Measurements from ENCODE around the gene LRMDA. TPM values are rescaled to one million over a fixed set of nuclear protein-coding genes. Genes with fewer than 3 reads are reported as not detected.

The LRMDA gene
- total RNA-seq, 1 donor: under 0.01 TPM

GRCh38 chr10:75436896-75437295 lies 5.5 kb downstream of the LRMDA start:
- DNase-seq (ENCODE audit: low read depth): no peak
- H3K4me3 ChIP-seq (ENCODE audit: low read depth, low read length): no peak overlapping the region
- TF ChIP-seq, protein P1, sequence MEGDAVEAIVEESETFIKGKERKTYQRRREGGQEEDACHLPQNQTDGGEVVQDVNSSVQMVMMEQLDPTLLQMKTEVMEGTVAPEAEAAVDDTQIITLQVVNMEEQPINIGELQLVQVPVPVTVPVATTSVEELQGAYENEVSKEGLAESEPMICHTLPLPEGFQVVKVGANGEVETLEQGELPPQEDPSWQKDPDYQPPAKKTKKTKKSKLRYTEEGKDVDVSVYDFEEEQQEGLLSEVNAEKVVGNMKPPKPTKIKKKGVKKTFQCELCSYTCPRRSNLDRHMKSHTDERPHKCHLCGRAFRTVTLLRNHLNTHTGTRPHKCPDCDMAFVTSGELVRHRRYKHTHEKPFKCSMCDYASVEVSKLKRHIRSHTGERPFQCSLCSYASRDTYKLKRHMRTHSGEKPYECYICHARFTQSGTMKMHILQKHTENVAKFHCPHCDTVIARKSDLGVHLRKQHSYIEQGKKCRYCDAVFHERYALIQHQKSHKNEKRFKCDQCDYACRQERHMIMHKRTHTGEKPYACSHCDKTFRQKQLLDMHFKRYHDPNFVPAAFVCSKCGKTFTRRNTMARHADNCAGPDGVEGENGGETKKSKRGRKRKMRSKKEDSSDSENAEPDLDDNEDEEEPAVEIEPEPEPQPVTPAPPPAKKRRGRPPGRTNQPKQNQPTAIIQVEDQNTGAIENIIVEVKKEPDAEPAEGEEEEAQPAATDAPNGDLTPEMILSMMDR (IDR thresholded peaks at IDR 0.05; ENCODE audit: insufficient read depth, low read depth, low read length): no peak

DNA sequence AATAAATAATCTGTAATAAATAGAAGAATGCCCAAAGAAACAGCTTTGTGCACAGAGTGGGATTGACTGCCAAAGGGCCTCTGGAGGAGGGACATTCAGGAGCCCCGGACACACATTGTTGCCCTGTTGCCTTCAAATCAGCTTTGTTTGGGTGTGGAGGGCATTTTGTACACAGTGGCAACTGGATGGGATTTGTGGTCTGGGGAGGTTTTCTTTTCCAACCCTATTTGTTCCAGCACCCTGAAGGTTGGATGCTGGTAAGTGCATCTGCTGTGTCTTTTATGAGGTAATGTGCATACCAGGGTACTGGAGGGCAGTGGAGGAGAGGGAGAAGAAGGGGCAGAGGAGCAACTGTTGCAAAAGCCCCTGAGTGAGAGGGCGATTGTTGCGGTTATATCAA lies 6.3 kb downstream of the LRMDA start:
- H3K4me3 ChIP-seq (ENCODE audit: low read depth, low read length): no peak overlapping the region
- TF ChIP-seq, protein P1 (IDR thresholded peaks at IDR 0.05; ENCODE audit: insufficient read depth, low read depth, low read length): no peak
- DNase-seq (ENCODE audit: low read depth): no peak

GRCh38 chr10:75438275-75438674 lies 6.9 kb downstream of the LRMDA start:
- no peak for DNase-seq (ENCODE audit: low read depth)
- TF ChIP-seq, protein P1 (IDR thresholded peaks at IDR 0.05; ENCODE audit: insufficient read depth, low read depth, low read length): no peak
- no peak overlapping the region for H3K4me3 ChIP-seq (ENCODE audit: low read depth, low read length)

- no peak overlapping the region for H3K4me3 ChIP-seq (ENCODE audit: low read depth, low read length)
- TF ChIP-seq, protein P1 (IDR thresholded peaks at IDR 0.05; ENCODE audit: insufficient read depth, low read depth, low read length): no peak
- DNase-seq (ENCODE audit: low read depth): no peak
Observed at GRCh38 chr10:75439811-75440210, 8.4 kb downstream of the LRMDA start.

DNA sequence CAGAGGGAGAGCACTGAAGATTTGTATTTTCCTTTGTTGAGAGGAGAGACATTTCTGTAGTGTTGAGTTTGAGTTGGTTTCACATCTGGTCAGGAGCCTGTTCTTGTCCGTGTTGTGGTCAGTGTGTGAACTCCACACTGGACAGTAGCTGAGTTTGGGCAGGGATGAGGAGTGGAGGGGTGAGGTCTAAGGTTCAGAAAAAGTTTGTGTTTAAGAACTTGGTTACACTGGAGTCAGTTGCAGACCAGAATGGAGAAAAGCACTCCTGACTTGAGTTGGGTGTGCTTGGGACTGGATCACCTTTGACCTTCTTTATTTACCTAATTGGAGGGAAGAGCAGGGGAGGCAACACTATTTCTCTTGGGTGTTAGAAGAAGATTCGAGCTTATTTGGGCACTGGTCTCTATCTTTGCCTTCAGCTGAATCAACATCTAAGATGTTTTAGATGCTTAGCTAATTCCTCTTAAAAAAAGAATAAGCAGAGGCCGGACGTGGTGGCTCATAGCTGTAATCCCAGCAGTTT lies 8.9 kb downstream of the LRMDA start:
- H3K4me3 ChIP-seq (ENCODE audit: low read depth, low read length): no peak overlapping the region
- TF ChIP-seq, protein P1 (IDR thresholded peaks at IDR 0.05; ENCODE audit: insufficient read depth, low read depth, low read length): no peak

GRCh38 chr10:75441196-75441595 lies 9.8 kb downstream of the LRMDA start:
- no peak overlapping the region for H3K4me3 ChIP-seq (ENCODE audit: low read depth, low read length)
- no peak for DNase-seq (ENCODE audit: low read depth)
- TF ChIP-seq, protein P1 (IDR thresholded peaks at IDR 0.05; ENCODE audit: insufficient read depth, low read depth, low read length): no peak

More for the DNA sequence above, 8.9 kb downstream of the LRMDA start:
- DNase-seq (ENCODE audit: low read depth): no peak

DNA sequence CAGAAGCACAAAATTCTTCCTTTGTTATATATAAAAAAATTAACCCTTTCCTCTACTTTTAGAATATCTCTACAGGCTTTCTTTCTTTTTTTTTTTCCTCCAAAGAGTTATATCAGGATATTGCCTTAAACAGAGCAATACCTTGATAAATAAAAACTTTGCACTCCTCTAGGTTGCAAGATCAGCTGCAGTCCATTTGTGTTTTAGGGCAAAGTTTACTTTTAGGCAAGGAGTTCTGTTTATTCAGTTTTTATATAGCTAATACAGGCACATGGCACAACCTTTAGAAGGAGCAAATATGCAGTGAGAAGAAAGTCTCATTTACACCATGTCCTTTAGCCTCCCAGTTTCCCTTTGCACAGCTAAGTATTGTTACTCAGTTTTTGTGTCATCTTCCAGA lies 10.3 kb downstream of the LRMDA start:
- TF ChIP-seq, protein P1 (IDR thresholded peaks at IDR 0.05; ENCODE audit: insufficient read depth, low read depth, low read length): no peak
- no peak for DNase-seq (ENCODE audit: low read depth)
- H3K4me3 ChIP-seq (ENCODE audit: low read depth, low read length): no peak overlapping the region

Data from fibroblast of villous mesenchyme (primary cell).